GM20000 (cell line): ENCODE results near the gene PRKAG3.

Experiments
- DNase-seq: peaks from one replicate; pipeline ENCODE4 v3.0.0; 2012; ENCODE audit warnings: low spot score
- CTCF ChIP-seq: IDR thresholded peaks from 2 replicates; pipeline ENCODE4 v1.5.1; 2012; ENCODE audit warnings: mild to moderate bottlenecking, control low read depth; ENCODE audit errors: extremely low read depth, missing control alignments

The PRKAG3 gene

GRCh38 chr2:218811382-218811781 lies 20.2 kb downstream of the PRKAG3 start:
- no peak for DNase-seq
- no peak for TF ChIP-seq CTCF

GRCh38 chr2:218810256-218810655 lies 21.3 kb downstream of the PRKAG3 start:
- TF ChIP-seq CTCF: no peak

GRCh38 chr2:218809515-218809914 lies 22.1 kb downstream of the PRKAG3 start:
- DNase-seq: no peak
- TF ChIP-seq CTCF: no peak

More at GRCh38 chr2:218810256-218810655, 21.3 kb downstream of the PRKAG3 start:
- no peak for DNase-seq

GRCh38 chr2:218807626-218808025 lies 24.0 kb downstream of the PRKAG3 start:
- TF ChIP-seq CTCF: no peak
- DNase-seq: no peak

- DNase-seq: no peak
- no peak for TF ChIP-seq CTCF
Measured at GRCh38 chr2:218806346-218806978, 25.1 kb downstream of the PRKAG3 start.

GRCh38 chr2:218805627-218806026 lies 26.0 kb downstream of the PRKAG3 start:
- no peak for TF ChIP-seq CTCF
- no peak for DNase-seq

- TF ChIP-seq CTCF: no peak
- no peak for DNase-seq
Measured at GRCh38 chr2:218804817-218805216, 26.8 kb downstream of the PRKAG3 start.
